Measurements from ENCODE around the gene NPW. TPM values are rescaled to one million over a fixed set of nuclear protein-coding genes. Genes with fewer than 3 reads are reported as not detected.

The NPW gene
- total and polyA plus RNA-seq, 2 donors (not counting 1 experiment from before 2014, with no cell fraction given) = 0.20 to 0.99 TPM

GRCh38 chr16:2042986-2043666, 23.5 kb downstream of the NPW start:
- Histone ChIP-seq H3K36me3 (ENCODE audit: control insufficient read depth, insufficient read depth, low read length) (peaks cover 6% of the 10 kb centered on the region), H3K4me2 (ENCODE audit: extremely low read depth, insufficient read depth, low read length) (no peak overlapping the region), H2AFZ (ENCODE audit: low read length) (no peak overlapping the region), H4K20me1 (ENCODE audit: control insufficient read depth, extremely low read depth, insufficient read depth, low read length) (no peaks in the 10 kb centered on the region), H3K9me3 (ENCODE audit: control insufficient read depth, insufficient read depth, low read depth, low read length) (no peaks in the 10 kb centered on the region), H3K27ac (ENCODE audit: insufficient read depth, low read length) (no peak overlapping the region), H3K4me1 (ENCODE audit: control insufficient read depth, extremely low read depth, insufficient read depth, low read length) (peaks cover 32% of the 10 kb centered on the region), H3K9ac (ENCODE audit: insufficient read depth, low read length) (no peak overlapping the region), H3K27me3 (ENCODE audit: control insufficient read depth, insufficient read depth, low read length) (no peaks in the 10 kb centered on the region), H3K79me2 (ENCODE audit: control insufficient read depth, insufficient read depth, low read length) (peaks cover under 1% of the 10 kb centered on the region), H3K4me3 (replicated peaks in 1 of 4; ENCODE audit: control extremely low read depth in 1 of 4, insufficient read depth in 1 of 4, low read depth in 3 of 4, low read length in 4 of 4) (no peak overlapping the region)
- DNase-seq (ENCODE audit: low read depth in 2 of 2) = no peak
- TF ChIP-seq EZH2 (IDR thresholded peaks at IDR 0.05; ENCODE audit: low read length, missing control alignments) = no peak
- TF ChIP-seq, protein P1, sequence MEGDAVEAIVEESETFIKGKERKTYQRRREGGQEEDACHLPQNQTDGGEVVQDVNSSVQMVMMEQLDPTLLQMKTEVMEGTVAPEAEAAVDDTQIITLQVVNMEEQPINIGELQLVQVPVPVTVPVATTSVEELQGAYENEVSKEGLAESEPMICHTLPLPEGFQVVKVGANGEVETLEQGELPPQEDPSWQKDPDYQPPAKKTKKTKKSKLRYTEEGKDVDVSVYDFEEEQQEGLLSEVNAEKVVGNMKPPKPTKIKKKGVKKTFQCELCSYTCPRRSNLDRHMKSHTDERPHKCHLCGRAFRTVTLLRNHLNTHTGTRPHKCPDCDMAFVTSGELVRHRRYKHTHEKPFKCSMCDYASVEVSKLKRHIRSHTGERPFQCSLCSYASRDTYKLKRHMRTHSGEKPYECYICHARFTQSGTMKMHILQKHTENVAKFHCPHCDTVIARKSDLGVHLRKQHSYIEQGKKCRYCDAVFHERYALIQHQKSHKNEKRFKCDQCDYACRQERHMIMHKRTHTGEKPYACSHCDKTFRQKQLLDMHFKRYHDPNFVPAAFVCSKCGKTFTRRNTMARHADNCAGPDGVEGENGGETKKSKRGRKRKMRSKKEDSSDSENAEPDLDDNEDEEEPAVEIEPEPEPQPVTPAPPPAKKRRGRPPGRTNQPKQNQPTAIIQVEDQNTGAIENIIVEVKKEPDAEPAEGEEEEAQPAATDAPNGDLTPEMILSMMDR (conservative IDR thresholded peaks at IDR 0.05 in 1 of 2, IDR thresholded peaks at IDR 0.05 in 1 of 2; ENCODE audit: low read depth in 1 of 2, low read length in 2 of 2) = no peak

DNA sequence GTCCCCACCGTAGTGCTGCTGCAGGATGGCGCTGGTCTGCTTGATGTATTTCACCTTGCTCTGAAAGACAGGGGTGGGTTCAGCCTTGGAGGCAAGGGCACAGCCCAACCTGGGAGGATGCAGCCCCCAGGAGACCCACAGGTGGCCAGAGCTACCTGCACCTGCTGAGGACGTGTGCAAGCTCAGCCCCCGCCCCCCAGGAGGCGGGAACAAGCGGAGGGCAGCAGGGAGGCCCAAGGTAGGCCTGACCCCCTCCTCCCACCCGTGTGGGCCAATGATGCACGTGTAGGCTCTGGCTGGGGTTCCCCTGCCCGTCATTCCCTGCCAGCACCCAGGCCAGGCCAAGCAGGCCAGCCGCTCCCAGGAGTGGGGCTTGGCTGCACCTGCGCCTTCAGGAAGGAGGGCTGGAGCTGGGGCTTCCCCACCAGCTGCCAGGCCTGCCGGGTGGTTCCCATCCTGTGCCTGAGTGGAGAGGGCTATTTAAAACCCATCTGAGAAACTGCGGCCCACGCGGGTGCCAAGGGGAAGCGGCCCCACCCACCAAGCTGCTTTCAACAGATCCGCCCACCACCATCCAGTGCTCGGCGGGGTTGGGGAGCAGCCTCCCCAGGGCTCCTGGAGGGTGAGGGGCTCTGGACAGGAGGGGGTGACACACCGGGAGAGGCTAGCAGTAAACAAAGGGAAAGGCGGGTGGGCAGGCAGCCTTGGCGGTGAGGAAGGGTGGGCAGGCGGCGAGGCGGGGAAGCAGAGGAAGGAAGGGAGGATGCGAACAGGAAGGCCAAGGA, 24.3 kb downstream of the NPW start:
- H4K20me1 ChIP-seq (ENCODE audit: control insufficient read depth, extremely low read depth, insufficient read depth, low read length) = no peaks in the 10 kb centered on the region
- no peak overlapping the region for H3K4me2 ChIP-seq (ENCODE audit: extremely low read depth, insufficient read depth, low read length)
- peaks cover 27% of the 10 kb centered on the region for H3K4me1 ChIP-seq (ENCODE audit: control insufficient read depth, extremely low read depth, insufficient read depth, low read length)
- no peak overlapping the region for H3K27ac ChIP-seq (ENCODE audit: insufficient read depth, low read length)
- no peak for TF ChIP-seq EZH2 (IDR thresholded peaks at IDR 0.05; ENCODE audit: low read length, missing control alignments)
- TF ChIP-seq, protein P1 (conservative IDR thresholded peaks at IDR 0.05 in 1 of 2, IDR thresholded peaks at IDR 0.05 in 1 of 2; ENCODE audit: low read depth in 1 of 2, low read length in 2 of 2) = no peak
- no peak overlapping the region for H3K9ac ChIP-seq (ENCODE audit: insufficient read depth, low read length)
- H3K4me3 ChIP-seq (replicated peaks in 1 of 4; ENCODE audit: control extremely low read depth in 1 of 4, insufficient read depth in 1 of 4, low read depth in 3 of 4, low read length in 4 of 4) = no peak overlapping the region
- peaks cover 3% of the 10 kb centered on the region for H3K36me3 ChIP-seq (ENCODE audit: control insufficient read depth, insufficient read depth, low read length)
- H2AFZ ChIP-seq (ENCODE audit: low read length) = no peak overlapping the region
- DNase-seq (ENCODE audit: low read depth in 2 of 2) = no peak
- no peaks in the 10 kb centered on the region for H3K9me3 ChIP-seq (ENCODE audit: control insufficient read depth, insufficient read depth, low read depth, low read length)
- peaks cover 8% of the 10 kb centered on the region for H3K79me2 ChIP-seq (ENCODE audit: control insufficient read depth, insufficient read depth, low read length)
- H3K27me3 ChIP-seq (ENCODE audit: control insufficient read depth, insufficient read depth, low read length) = no peaks in the 10 kb centered on the region

DNA sequence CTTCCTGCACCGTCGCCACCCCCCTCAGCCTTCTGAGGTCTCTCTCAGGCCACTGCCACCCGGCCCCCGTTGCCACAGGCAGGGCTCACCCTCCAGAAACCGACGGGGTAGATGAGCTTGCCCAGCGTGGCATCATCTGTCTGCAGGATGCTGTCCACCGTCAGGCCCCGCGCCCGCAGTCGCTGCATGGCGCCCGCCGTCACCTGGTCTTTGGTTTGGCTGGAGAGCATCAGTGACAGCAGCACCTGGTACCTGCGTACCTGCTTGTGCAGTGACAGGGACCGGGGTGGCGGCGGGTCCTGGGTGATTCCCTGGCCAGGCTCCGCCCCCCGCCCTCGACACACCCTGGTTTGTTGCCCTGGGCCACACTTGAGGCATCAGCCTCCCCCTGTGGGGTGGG, 25.0 kb downstream of the NPW start:
- no peak overlapping the region for H2AFZ ChIP-seq (ENCODE audit: low read length)
- H4K20me1 ChIP-seq (ENCODE audit: control insufficient read depth, extremely low read depth, insufficient read depth, low read length) = no peaks in the 10 kb centered on the region
- H3K9me3 ChIP-seq (ENCODE audit: control insufficient read depth, insufficient read depth, low read depth, low read length) = no peaks in the 10 kb centered on the region
- H3K79me2 ChIP-seq (ENCODE audit: control insufficient read depth, insufficient read depth, low read length) = peaks cover 13% of the 10 kb centered on the region
- H3K9ac ChIP-seq (ENCODE audit: insufficient read depth, low read length) = no peak overlapping the region
- H3K36me3 ChIP-seq (ENCODE audit: control insufficient read depth, insufficient read depth, low read length) = peaks cover 2% of the 10 kb centered on the region
- no peak overlapping the region for H3K27ac ChIP-seq (ENCODE audit: insufficient read depth, low read length)
- H3K4me1 ChIP-seq (ENCODE audit: control insufficient read depth, extremely low read depth, insufficient read depth, low read length) = peaks cover 20% of the 10 kb centered on the region
- H3K27me3 ChIP-seq (ENCODE audit: control insufficient read depth, insufficient read depth, low read length) = no peaks in the 10 kb centered on the region
- H3K4me2 ChIP-seq (ENCODE audit: extremely low read depth, insufficient read depth, low read length) = no peak overlapping the region
- no peak overlapping the region for H3K4me3 ChIP-seq (replicated peaks in 1 of 4; ENCODE audit: control extremely low read depth in 1 of 4, insufficient read depth in 1 of 4, low read depth in 3 of 4, low read length in 4 of 4)
- no peak for DNase-seq (ENCODE audit: low read depth in 2 of 2)
- TF ChIP-seq, protein P1 (conservative IDR thresholded peaks at IDR 0.05 in 1 of 2, IDR thresholded peaks at IDR 0.05 in 1 of 2; ENCODE audit: low read depth in 1 of 2, low read length in 2 of 2) = no peak
- TF ChIP-seq EZH2 (IDR thresholded peaks at IDR 0.05; ENCODE audit: low read length, missing control alignments) = no peak
